ENCODE results near the gene ITGA3.
"Not testable (repeated sequence)": the region's sequence is repeated elsewhere in the genome, so short reads cannot be mapped to it uniquely, and the experiment has no call there.

Gene ITGA3

DNA sequence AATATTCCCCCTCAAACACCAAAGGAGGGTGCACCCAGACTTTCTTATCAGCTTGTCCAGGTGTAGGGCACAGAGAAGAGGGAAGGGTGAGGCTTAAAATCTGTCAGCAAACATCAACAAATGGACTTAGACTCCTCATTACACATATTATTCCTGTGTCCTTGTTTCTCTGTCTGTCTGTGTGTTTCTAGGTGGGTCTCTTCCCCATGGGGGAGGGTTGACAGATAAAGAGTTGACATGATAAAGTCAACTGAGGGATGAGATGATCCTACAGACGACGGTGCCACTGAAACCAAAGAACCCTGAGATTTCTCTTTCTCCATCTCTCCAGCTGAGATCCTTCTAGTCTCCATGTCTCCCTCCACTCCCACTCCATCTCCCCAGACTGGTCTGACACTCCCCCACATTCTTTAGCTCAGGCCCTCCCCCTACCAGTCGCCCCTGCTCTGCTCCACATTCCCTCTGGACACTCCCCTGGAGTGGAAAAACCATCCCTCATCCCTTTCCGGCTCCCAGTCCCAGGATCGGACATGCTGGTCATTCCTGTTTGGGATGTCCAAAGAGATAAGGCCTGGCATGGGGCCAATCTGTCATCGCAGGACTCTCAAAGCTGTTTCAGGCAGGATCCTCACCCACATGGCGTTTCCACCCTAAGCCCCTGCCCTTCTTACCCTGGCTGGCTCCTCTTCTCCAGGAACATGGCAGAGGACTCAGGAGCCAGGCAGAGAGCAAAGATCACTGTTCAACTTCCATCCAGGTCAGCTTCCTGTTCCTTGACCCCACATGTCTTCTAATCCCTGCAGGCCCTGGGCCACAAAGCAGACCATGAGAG lies 2.9 kb upstream of the ITGA3 start:
- no peak for DNase-seq

DNA sequence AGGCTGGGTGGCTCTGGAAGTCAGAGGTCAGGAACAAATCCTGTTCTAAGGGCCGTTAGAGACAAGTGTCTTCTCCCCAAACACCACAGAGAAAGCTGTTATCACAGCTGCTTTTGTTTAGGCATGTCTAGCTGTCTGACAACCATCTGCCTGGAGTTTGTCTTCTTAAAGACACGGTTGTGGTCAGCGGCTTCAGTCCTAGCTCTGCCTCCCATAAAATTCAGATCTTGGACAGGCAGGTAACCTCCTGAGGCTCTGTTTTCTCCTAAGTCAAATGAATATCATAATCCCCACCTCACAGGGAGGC lies 2.3 kb upstream of the ITGA3 start:
- DNase-seq = no peak

DNA sequence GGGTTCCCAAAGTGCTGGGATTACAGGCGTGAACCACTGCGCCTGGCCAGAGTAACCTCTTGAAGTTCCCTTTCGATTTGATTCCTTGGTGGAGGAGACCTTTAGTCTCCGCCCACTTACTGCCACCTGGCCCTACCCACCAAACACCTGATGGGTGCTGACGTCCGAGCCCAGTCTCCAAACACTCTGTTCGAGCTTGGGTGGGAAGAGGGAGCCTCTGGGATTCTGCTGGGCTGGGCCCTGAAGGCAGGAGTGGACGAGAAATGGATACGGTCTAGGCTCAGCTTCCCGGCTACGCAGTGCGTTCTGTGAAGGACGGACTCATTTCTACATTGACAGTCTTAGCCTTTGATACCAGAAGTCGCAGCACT lies 870 bp upstream of the ITGA3 start:
- no peak for DNase-seq

DNA sequence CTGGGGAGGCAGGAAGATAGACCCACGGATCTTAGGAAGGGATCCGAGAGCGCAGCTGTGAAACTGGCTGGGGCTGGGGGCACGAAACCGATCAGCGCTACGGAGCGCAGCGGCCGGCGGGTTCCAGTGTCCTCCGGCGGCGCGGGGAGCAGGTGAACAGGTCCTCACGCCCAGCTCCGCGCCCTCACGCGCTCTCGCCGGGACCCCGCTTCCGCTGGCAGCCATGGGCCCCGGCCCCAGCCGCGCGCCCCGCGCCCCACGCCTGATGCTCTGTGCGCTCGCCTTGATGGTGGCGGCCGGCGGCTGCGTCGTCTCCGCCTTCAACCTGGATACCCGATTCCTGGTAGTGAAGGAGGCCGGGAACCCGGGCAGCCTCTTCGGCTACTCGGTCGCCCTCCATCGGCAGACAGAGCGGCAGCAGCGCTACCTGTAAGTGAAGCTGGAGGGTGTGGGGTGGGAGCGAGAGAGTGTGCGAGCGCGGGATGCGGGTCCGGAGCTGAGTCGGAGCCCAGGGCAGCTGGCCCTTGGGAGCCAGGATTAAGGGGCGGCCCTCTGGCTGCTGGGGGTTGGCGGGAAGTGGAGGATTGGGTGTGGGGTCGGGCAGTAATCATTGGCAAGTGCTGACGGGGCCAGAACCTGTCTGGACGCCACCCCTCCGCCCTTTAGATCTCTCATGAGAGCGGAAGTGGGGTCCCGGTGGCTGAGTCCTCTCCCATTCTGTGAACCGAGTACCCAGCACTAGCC lies 479 bp downstream of the ITGA3 start:
- peak; percentile 69 for DNase-seq

DNA sequence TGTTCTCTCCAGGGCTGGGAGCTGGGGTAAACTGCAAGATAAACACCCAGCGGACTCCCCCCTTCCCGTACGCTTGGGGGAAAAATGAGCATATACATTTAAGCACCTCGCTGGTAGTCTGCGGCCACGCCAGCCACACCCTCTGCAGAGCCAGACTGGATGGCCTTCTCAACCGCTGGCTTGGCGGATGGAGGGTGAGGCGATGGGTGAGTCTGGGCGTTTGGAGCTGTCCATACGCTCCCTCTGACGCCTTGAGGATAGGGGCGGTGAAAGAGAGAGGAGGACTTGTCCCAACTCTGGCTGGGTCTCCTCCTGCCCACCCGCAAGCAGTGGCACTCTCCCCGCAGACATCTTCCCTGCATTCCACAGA lies 1.0 kb downstream of the ITGA3 start:
- DNase-seq = no peak

DNA sequence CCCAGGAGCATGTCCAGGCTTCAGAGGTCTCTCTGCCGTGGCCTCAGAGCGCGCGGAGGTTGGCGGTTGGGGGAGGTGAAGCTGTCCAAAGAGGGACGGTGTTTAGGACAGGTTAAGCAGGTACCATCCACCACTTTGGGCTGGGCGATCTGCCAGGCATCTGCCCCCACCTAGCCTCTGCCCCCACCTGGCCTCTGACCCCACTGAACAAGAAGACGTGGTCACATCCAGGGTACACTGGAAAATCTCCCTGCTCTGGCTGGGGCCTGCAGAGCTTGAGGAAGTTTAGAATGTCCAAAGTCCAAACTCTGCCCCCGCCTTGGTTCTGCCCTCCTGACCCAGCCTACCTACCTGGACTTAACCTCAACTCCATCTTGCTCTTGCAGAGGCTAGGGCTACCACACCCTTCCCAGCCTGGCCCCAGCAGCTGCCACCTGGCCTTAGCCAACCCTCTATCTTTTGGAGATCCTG lies 1.6 kb downstream of the ITGA3 start:
- DNase-seq = no peak

DNA sequence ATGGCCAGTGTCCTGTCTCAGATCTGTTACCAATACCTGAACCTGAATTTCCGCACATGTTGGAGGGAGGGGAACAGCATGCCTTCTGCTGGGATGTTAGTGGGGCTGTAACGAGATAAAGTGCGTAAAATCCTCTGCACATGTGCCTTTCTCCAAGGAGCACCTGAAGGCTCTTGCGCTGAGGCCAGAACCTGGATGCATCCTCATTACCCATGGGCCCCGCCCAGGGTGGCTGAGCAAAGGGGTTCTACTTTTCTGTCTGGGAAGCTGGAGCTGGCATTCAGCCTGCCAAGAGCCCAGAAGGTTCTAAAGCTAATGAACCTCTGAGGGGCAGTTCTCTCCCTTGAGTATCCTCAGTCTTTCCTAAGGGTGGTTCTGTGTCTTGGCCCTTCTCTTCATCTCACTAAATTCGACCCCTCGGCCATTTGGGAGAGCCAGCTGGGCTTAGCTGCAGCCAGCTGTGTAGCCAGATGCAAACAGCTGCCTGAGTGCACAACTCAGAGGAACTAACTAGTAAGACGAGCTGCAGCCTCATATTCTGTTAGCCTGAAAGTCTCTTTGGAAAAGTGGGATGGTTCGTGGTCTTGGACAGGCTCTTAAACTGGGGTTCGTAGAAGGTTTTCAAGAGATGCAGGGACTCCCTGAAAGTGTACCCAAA lies 2.5 kb downstream of the ITGA3 start:
- DNase-seq = no peak

DNA sequence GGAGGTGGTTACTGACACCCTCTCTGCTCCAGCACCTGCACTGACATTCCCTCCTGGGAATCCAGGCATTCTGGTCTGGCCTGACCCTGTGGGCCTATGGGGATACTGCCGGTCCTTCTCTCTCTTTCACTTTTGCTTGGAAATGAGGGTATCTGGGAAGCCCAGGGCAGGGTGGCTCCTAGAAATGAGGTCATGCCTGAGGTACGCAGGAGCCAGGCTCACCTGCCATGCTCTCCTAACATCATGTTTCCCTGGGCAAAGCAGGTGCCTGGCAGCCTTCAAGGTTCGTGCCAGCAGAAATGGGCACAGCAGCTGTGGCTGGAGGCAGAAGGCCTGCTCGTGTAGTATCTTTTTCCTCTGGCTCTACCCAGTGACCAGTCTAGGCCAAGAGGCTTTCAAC lies 3.3 kb downstream of the ITGA3 start:
- DNase-seq = no peak

DNA sequence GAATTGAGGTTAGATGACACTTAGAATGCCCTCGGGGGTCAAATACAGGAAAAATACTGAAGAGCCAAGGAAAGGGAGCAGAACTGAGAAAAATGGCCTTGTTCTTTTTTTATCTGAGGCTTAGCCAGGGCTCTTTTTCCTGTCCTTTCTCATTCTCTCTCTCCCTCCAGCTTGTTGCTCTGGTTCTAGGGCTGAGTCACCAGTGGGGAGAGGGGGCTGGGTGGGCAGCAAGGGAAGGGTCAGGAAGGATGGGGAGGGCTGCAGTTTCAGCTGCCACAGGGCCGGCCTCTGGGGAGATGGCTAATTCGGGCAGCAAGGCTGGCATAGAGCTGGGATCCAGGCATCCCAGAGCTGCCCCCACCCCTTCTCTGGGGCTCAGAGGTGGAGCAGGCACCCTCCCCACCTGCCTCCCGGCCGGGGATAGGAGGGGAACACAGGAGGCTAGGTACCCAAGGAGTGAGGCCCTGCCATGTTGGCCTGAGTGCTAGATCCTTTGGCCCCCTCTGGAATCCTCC lies 3.9 kb downstream of the ITGA3 start:
- DNase-seq = no peak

DNA sequence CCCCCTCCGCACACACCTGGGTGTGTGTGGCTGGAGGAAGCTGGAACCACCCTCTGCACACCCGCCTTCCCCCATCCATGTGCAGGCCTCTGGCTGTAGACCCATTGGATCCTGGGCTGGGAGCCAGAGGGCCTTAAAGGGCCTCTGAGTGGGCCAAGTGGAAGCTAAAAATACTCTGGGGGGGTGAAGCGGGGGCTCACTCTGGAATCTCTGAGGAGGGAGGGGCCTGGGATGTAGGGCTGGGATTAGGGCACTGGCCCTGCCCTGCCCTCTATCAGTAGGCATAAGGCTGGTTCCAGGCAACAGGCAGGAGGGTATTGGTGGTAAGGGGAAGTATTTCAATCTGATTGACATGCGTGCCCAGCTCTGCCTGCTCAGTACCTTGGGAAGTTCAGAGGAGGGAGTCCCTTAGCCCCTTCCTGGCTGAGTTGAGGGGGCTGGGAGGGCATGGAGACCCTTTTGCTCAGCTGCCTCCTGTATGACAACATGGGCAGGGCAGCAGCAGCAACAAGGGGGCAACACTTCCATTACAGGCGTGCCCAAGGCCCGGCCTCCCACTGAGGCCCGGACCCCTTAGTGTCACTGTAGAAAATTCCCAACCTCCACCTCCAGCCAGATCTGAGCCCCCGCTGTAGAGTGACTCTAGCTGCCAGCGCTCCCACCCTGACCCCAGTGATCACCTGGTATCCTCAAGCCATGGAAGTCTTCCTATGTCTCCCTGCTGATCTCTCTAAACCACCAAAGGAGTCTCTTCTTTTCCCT lies 5.2 kb downstream of the ITGA3 start:
- DNase-seq = no peak

DNA sequence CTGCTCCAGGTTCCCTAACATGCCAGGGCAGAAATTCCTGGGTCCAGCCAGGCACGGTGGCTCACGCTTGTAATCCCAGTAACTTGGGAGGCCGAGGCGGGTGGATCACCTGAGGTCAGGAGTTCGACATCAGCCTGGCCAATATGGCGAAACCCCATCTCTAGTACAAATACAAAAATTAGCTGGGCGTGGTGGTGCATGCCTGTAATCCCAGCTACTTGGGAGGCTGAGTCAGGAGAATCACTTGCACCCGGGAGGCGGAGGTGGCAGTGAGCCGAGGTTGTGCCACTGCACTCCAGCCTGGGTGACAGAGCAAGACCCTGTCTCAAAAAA lies 5.8 kb downstream of the ITGA3 start:
- DNase-seq = not testable (repeated sequence)

DNA sequence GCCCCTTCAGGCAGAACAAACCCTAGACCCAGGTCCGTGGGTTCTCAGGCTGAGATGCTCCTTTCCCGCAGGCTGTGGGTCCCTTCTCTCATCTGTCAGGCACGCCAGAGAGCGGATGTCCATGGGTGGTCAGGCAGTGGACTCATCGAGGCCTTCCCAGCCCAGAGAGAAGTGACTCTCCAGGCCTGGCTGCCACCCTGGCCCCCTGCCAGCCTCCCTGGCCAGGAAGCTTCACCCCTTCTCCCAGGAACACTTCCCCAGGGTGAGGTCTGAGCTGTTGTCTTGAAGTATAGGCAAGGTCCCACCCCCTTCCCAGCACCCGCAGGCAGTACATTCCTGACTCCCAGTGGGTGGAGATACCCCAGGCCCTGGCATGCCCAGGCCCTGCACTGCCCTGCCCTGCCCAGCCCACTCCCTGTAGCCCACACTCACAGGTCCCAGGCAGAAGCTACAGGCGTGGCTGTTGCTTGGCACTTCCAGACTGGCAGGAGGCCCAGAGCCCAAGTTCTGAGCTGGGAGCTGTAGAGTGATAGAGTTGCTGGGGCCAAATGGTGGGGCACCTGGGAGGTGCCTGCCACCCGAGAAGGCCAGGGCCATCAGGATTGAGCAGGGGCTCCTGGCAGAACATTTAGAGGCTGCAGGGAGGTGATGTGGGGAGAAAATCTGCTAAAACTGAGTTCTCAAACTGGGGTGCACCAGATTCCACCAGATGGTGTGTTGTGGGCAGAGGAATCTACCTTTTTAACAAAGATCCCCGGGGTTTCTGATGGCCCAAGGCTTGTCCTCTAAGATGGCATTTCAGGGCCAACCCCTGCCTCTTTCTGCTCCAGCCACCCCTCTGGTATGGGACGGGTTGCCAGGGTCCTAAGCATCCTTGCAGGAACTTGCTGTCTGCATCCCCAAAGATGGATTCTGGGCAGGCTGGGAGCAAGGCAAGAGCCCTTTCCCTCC lies 6.7 kb downstream of the ITGA3 start:
- DNase-seq = no peak

DNA sequence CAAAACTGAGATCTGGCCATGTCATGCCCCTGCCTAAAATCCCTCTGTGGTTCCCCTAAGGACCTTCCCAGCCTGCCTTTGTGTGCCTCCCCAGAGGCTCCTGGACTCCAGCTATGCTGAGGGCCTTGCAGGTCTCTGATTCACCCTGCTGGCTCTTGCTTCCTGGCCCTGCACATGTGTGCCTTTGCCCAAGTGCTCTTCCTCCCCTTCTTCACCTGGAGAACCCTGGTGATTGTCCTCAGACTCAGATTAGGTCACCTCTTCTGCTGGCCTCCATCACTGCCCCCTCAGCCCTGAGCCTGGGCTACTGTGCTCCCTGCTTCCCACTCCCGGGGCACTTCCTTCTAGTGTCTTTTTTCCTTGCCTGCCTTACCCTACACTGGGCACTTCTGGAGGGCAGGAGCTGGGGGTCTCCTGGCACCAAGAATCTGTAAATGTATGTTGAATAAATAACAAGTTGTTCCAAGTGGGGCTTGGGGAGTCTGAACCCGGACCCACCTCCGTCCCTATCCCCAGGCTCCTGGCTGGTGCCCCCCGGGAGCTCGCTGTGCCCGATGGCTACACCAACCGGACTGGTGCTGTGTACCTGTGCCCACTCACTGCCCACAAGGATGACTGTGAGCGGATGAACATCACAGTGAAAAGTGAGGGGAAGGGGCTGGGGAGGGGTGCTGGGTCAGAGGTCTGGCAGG lies 7.8 kb downstream of the ITGA3 start:
- DNase-seq = no peak

DNA sequence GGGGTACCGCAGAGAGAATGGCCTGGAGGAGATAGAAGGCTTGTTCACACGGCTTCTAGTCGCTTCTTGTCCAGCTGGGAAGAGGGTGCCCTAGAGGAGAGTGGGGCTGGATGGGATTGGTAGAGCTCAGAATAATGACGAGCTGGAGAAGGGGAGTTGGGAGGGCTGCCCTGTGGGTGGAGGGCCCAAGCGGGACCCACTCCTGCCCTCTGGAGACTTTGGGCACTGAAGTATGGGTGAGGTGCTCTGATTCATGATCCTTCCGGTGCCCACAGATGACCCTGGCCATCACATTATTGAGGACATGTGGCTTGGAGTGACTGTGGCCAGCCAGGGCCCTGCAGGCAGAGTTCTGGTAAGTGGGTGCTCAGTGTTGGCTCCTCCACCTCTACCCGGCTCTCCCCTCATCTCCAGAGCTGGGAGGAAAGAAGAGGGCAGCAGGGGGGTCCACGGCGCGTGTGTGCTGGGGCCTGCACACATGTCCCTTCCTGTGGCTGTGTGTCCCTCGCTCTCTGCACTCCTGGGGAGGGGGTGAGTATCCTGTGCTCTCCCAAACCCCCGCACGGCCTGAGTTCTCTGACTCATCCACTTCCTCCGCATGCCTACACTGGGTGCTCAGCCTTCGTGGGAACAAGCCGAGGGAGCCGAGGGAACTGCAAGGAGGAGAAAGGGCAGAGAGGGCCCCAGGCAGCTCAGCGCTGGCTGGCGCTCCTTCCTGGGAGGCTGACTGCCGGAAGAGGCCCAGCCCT lies 8.5 kb downstream of the ITGA3 start:
- no peak for DNase-seq

DNA sequence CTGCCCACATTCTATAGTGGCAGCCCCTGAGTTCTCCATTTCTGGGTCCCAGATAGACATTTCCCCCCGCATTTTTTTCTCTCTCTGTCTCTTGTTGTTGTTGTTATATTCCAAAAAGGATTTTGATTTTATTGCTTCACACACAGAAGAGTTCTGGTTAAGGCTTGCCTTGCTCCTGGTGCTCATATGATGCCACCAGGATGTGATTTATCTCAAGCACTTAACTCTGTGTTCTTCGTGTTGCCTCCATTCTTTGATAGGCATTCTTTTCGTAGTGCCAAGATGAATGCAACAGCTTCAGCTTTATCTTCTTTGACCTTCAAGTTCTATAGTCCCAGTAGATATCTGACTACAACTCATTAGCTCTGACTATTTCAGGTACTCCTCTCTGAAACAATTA lies 9.1 kb downstream of the ITGA3 start:
- no peak for DNase-seq

DNA sequence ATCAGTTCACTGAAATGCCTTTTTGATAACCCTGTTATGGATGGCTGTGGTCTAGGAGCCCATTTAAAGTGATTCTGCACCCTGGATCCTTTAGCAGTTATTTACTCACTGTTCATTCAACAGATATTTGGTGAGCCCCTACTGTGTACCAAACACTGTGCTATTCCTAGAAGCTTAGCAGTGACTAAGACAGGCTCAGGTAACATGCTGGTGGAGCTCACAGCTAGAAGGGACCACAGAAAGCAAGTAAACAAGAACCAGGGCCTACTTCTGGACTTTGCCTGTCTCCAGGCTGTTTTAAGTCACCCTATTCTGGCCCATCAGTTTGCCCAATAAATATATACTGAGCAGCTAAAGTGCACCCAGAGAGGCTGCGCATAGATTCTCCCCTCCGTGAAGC lies 11.1 kb downstream of the ITGA3 start:
- DNase-seq = no peak

DNA sequence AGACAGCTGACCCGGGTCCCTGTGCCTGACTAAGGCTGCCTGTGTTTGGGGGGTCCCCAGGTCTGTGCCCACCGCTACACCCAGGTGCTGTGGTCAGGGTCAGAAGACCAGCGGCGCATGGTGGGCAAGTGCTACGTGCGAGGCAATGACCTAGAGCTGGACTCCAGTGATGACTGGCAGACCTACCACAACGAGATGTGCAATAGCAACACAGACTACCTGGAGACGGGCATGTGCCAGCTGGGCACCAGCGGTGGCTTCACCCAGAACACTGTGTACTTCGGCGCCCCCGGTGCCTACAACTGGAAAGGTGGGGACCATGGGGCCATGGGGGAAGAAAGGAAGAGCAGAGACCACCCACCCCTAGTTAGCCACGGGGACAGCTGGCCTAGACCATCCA lies 12.1 kb downstream of the ITGA3 start:
- no peak for DNase-seq

DNA sequence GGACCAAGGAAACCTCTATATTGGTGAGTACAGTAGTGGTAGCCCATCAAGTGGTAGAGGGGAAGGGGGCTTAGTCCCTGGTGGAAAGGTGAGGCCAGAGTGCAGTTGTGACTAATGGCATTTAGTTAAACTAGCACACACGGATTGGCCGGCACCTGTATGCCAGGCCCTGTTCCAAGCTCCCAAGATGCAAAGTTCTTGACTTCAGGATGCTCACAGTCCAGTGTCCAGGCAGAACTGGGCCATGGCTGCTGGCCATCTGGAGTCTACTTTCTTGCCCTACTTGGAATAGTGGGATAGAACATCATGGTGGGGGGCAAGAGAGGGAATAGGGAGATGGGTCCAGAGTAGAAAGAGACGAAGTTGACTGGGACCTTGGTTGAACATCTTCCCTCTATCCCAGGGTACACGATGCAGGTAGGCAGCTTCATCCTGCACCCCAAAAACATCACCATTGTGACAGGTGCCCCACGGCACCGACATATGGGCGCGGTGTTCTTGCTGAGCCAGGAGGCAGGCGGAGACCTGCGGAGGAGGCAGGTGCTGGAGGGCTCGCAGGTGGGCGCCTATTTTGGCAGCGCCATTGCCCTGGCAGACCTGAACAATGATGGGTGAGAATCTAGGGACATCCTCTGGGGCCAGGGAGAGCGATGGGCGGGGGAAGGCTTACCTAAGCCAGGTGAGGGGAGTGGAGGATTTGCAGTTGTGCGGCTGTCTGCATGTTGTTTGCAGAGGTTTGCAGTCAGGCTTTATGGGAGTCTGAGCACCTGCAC lies 15.2 kb downstream of the ITGA3 start:
- DNase-seq = no peak

DNA sequence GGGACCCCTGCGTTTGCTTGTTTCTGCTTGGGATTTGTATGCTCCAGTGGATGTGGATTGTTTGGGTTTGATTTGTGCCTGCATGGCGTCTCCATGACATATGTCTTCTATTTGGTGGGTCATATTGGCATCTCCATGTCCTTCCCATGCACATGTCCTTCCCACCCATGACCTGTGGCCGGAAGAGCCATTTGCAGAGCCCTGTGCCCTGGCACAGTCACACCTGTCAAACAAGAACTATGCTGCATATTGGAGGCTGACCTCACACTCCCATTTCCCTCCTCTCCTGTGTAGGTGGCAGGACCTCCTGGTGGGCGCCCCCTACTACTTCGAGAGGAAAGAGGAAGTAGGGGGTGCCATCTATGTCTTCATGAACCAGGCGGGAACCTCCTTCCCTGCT lies 15.8 kb downstream of the ITGA3 start:
- DNase-seq = no peak

DNA sequence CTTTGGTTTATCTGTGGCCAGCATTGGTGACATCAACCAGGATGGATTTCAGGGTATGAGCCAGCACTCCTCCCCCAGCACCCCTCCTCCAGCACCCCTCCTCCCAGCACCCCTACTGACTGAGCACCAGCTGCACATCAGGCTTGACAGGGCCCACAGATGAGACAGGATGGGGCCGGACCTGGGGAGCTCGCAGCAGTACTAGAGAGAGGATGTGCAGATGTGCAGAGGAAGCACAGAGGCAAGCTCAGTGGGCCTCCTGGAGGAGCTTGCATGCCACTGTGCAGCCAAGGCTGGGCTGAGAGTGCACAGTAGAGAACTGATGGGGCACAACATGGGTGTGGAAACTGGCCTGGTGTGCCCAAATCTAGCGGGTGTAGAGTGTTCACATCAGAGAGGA lies 16.2 kb downstream of the ITGA3 start:
- no peak for DNase-seq

Measured in activated naive CD4-positive, alpha-beta T cell treated with anti-CD3 and anti-CD28 coated beads, Interleukin-2, amount 50 U/mL, for 16 hours (primary cell).